ENCODE measurements around the gene SLC9B2.
"Not testable (repeated sequence)": the region's sequence is repeated elsewhere in the genome, so short reads cannot be mapped to it uniquely, and the experiment has no call there.

Gene SLC9B2

GRCh38 chr4:102994803-102995202 is 81.8 kb downstream of the SLC9B2 start:
- CTCF ChIA-PET = interaction anchor here (1.8 kb wide), 1 partner anchor 12 kb away, joined by 4 read pairs; no protein-coding TSS in a partner anchor
- no peak for DNase-seq (ENCODE audit: extremely low spot score)
- TF ChIP-seq CTCF (IDR thresholded peaks at IDR 0.05; ENCODE audit: control extremely low read depth, extremely low read depth, low read depth, missing control alignments) = no peak
- POLR2A ChIA-PET = no interaction called here

- DNase-seq (ENCODE audit: extremely low spot score); POLR2A ChIA-PET: not testable (repeated sequence)
- CTCF ChIA-PET = interaction anchor here (1.8 kb wide), 1 partner anchor 11 kb away, joined by 4 read pairs; no protein-coding TSS in a partner anchor
These were observed 82.6 kb downstream of the SLC9B2 start for GRCh38 chr4:102993985-102994384.

GRCh38 chr4:102988429-102989020 is 88.0 kb downstream of the SLC9B2 start:
- ChIA-PET CTCF (interaction anchor here (1.2 kb wide), 1 partner anchor 108 kb away, joined by 3 read pairs; no protein-coding TSS in a partner anchor), POLR2A (no interaction called here)
- DNase-seq (ENCODE audit: extremely low spot score) = no peak
- TF ChIP-seq CTCF (IDR thresholded peaks at IDR 0.05; ENCODE audit: control extremely low read depth, extremely low read depth, low read depth, missing control alignments) = no peak

GRCh38 chr4:102981005-102981404 is 95.6 kb downstream of the SLC9B2 start:
- no peak for DNase-seq (ENCODE audit: extremely low spot score)
- POLR2A ChIA-PET = no interaction called here
- no peak for TF ChIP-seq CTCF (IDR thresholded peaks at IDR 0.05; ENCODE audit: control extremely low read depth, extremely low read depth, low read depth, missing control alignments)
- CTCF ChIA-PET = no interaction called here

Measured in GM10248 (cell line).